Left cardiac atrium (tissue), 4 donors: ENCODE measurements around the gene PKIB. TPM values are rescaled to one million over a fixed set of nuclear protein-coding genes. Genes with fewer than 3 reads are reported as not detected.
"Not testable (repeated sequence)": the region's sequence is repeated elsewhere in the genome, so short reads cannot be mapped to it uniquely, and the experiment has no call there.

Source experiments
- ATAC-seq, 2 donors: fragments of 200-7000 bp; cut with Tn5 transposase; one replicate each; pipeline ENCODE4 v1.9.1; 2020; ENCODE audit warnings: mild to moderate bottlenecking in 2 of 2, moderate library complexity in 2 of 2
- DNase-seq: peaks from one replicate; pipeline ENCODE4 v3.0.0-alpha.2; 2020
- intact Hi-C, 2 donors: fragments of 100-400 bp; cut with DNase I; formaldehyde crosslinking; loops; one replicate each; pipeline versions ENCODE4 v1.14.1 to v1.15.1; 2022 to 2023
- long read RNA-seq: library from polyadenylated mRNA; unstranded; transcript quantifications from one replicate; pipeline ENCODE4 v2.0.0, GENCODE V29; 2021
- total RNA-seq, 2 donors: library from RNA; stranded (reverse); fragmentation: NEBNext Ultra II Directional; extraction: Animal tissue kit (Norgen Biotek cat#: 25700); gene quantifications; one replicate each; pipeline ENCODE4 v1.2.1, GENCODE V29; 2021
- donor health status: DM: no; HTN: yes; CAD: no.
- donor health status: DM: no; HTN: yes; CAD: no; lungs with severe emphysema.
- donor health status: DM: yes; HTN: yes; CAD: no.
- donor health status: Dilated cardiomyopathy.

The PKIB gene, protein sequence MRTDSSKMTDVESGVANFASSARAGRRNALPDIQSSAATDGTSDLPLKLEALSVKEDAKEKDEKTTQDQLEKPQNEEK
- 1 to 10 TPM in 1 of 2 donors, not detected in 1; 1.0 TPM for total RNA-seq
- long read RNA-seq, partial matches to known transcripts = 0 of 1 reads
- long read RNA-seq, other reads (novel, unspliced or antisense) = 1 of 1 reads

DNA sequence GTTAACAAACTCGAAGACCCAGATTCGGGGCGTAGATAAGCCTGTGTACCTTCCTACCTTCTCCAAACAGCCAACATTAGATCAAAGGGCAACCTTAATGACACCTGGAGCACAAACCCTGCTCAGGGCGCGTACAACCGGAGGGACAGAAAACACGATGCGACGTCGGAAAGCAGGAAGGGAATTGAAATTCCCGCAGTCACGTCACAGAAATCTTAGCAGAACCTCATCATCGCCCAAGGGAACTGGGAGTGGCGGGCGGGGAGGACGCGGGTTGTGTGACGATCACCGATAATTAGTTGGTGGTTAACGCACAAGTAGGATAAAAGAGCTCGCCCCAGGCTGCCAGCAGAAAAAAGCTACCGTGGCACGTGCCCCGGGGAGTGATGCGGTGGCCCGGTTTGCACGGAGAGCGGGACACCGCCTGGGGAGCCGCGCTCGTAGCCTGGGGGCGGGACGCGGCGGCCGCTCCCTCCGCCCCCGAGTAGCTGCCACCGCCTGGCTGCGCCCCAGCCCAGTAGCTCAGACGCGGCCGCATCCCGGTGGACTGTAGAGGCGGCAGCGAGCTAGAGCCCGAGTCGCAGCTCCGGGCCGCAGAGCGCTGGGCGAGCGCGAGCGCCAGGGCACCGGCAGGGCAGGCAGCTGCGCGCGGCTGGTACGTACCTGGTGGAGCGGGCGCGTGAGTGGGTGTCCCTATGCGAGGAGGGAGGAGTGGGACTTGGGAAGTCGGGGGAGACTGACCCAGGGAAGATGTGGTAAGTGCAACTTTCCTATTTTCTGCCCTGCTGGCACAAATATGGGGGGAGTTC lies at the start of gene PKIB:
Gene PKIB, plus strand, starts transcription at position 525 of the 809 bp plus-strand sequence. CDS start 107,390 bp downstream, outside the sequence.
- DNase-seq = peak; percentile 76
- intact Hi-C loops = no loop called here
- peak; percentile 95 to 99 for ATAC-seq

DNA sequence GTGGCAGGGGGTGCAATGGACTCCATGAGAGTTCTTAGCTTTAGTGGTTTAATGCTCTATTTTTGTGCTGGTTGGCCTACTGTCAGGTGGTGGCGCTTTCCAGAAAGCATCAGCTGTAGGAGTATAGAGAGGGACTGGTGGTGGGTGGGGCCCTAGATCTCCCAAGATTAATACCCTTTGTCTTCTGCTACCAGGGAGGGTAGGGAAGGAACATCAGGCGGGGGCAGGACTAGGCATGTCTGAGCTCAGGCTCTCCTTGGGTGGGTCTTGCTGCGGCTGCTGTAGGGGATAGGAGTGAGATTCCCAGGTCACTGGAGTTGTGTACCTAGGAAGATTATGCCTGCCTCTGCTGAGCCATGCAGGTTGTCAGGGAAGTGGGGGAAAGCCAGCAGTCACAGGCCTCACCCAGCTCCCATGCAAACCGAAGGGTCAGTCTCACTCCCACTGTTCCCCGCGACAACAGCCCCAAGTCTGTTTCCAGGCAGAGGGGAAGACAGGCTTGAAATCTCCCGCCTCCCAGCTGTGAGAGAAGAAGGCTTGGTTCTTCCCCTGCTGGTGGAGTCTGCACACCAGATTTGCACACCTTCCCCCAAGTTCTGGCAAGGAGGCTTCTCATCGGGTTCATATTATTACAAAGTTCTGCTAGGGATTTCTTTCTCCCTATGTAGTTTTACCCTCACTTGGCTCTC lies 46.7 kb upstream of the PKIB start:
- DNase-seq (no peak), ATAC-seq (no peak)
- intact Hi-C loops = no loop called here

DNA sequence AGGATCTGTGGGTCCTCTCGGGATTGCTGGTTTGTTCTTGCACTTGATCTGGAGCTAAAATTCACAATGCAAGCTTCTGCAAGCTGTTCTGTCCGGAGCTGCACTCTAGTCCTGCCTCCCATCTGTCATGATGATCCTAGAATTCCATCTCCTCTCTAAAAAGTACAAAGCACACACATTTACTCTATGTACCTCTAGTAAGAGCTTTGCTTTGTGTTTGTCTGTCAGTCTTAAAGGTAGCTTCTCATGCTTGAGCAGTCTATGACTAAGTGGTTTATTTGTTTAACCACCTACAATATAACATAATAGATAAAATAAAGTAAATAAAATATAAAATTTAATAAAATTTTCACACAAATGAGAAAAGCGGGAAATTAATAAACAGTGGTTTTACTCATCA lies 46.0 kb upstream of the PKIB start:
- no peak for DNase-seq
- ATAC-seq = no peak
- intact Hi-C loops = no loop called here

DNA sequence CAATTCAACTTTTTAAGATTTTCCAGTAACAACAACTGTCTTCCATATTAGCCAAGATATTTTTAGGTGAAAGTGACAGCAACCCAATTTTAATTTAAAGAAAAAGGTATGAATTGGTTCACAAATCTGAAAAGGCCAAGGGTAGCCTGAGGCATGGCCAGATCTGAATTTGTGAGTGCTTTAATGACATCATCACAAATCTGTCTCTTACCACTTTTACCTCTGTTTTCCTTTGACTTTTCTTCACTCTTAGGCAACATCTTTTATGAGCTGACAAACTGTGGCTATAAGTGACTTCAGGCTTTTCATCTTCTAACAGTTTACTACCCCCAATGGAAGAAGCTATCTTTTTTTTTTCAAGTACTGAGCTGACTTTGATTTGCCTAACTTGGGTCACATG lies 44.5 kb upstream of the PKIB start:
- ATAC-seq = no peak
- DNase-seq = no peak

DNA sequence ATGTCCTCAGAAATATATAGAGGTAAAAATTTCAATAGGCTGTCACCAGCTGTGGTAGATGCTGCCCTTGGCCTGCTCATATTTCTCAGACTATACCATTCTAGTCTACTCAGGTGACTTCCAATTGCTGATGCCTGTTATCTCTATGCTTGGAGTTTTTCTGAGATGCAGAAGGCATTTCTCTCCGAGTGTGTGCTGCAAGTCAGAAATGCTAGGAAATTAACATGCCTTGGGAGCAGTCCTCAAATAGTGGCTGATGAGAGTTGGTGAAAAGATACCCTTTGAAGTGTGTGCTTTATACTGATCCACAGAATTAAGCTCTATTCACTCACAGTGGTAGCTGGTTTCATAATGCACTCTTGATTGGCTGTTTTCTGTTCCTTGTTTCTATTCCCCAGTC lies 43.2 kb upstream of the PKIB start:
- no peak for DNase-seq
- intact Hi-C loops = no loop called here
- ATAC-seq = no peak

More for the DNA sequence above, 44.5 kb upstream of the PKIB start:
- intact Hi-C loops = no loop called here

DNA sequence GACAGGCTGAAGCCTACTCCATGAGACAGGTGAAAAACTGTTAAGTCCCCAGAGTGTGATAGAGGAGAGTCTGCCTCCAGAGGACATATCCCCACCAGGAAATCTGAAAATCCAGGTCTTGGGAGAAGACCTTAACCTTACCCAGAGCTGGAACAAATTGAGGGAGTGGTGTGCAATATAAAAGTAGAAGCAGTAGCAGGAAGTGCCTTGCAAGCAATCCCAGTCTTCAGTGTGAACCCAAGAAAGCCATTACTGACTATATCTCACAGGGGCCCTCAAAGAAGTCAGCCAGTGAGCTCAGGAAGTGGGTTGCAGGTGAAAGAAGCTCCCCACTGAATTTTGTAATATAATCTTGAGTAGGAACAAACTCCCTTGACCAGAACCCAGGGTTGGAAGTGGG lies 41.9 kb upstream of the PKIB start:
- intact Hi-C loops = no loop called here
- ATAC-seq (no peak), DNase-seq (no peak)

DNA sequence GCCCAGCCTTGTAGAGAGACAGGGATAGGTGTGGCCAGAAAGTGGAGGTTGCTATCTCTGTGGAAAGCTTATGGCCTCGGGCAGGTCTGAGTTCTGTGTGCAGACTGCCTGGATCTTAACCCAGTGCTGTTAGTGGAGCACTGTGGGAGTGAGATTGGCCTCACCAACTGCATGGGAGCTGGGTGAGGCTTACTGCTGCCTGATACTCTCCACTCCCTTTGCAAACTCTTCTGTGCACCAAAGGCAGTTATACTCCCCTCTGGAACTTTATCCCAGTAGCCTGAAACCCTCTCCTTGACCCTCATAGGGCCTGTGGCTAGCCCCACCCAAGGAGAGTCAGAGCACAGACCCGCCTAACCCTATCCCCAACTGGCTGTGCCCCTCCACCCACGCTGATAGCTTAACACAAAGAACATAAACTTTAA lies 41.4 kb upstream of the PKIB start:
- ATAC-seq (no peak), DNase-seq (no peak)
- intact Hi-C loops = no loop called here

DNA sequence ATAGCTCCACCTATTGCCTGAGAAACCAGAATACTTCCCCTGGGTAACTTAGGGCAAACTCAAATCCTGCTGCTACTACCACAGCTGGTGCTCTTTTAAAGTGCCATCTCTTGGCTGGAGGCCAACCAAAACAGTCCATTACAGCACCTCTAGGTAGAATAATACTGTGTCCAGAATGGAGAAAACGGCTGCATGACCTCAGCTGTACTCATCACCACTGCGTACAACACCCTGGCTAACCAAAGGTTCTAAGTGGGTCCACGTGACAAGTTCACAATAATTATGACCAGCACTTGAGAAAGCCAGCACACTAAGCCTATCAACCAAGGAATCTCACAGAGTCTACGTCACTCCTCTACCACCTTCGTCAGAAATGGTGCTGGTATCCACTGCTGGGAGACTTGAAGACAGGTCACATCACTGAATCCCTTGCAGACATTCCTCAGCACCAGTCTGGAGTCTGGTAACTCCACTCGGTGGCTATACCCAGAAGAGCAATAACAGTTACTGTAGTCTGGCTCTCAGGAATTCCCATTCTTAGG lies 40.9 kb upstream of the PKIB start:
- DNase-seq (no peak), ATAC-seq (no peak)
- intact Hi-C loops = no loop called here

DNA sequence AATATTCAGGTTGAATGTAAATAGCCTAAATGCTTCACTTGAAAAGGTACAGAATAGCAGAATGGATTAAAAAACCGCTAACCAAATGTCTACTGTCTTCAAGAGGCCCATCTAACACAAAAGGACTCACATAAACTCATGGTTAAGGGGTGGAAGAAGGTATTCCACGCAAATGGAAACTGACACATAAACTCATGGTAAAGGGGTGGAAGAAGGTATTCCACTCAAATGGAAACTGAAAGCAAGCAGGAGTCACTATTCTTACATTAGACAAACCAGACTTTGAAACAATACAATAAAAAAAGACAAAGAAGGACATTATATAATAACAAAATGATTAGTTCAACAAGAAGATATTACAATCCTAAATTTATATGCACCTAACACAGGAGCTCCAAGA lies 38.3 kb upstream of the PKIB start:
- intact Hi-C loops = no loop called here
- DNase-seq (no peak), ATAC-seq (no peak)

DNA sequence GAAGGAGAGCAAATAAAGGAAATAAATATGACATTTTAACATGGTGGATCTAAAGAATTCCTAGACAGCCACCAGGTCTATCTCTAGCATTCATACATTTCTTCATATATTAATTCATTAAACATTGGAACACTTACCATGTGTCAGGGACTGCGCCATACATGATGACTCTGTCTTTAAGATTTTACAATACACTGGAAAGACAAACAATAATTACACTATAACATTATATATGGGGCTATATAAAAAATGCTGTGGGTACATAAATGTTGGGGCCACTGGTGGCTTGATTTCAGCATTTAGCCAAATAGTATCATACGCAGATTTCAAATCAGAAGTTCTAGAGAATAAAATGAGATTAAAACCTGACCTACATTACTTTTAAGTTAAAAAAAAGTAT lies 33.3 kb upstream of the PKIB start:
- intact Hi-C loops = no loop called here

DNA sequence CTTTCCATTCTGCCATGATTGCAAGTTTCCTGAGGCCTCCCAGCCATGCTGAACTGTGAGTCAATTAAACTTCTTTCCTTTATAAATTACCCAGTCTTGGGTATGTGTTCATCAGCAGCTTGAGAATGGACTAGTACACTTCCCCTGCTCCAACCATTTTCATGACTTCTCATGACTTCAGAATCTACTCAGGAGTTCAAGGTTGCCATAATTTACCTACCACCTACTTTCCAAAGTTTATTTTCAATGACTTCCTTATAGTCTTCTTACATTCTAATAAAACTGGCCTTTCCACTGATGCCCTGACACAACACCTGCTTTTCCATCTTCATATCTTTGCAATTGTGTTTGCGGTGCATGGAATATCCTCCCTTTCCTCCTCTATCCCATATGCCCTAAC lies 31.2 kb upstream of the PKIB start:
- ATAC-seq (no peak), DNase-seq (no peak)
- intact Hi-C loops = no loop called here

More for the DNA sequence above, 33.3 kb upstream of the PKIB start:
- ATAC-seq = no peak
- no peak for DNase-seq

DNA sequence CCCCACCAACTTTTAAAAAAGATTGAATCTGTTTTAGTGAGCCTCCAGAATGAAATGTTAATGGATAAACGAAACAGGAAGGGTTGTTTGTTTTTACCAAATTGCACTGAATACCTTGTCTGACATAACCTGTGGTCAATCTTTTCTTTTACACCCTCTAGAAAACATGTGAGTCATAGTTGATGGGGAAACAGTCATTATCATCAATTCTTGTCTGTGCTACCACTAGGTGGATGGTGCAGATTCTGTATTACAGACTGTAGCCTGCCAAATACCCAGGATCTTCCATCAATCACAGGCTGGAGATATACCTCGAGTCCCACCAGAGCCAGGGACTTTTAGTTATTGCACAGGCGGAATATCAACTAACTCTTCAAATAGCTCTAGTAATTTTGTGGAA lies 29.5 kb upstream of the PKIB start:
- ATAC-seq = no peak
- intact Hi-C loops = no loop called here

DNA sequence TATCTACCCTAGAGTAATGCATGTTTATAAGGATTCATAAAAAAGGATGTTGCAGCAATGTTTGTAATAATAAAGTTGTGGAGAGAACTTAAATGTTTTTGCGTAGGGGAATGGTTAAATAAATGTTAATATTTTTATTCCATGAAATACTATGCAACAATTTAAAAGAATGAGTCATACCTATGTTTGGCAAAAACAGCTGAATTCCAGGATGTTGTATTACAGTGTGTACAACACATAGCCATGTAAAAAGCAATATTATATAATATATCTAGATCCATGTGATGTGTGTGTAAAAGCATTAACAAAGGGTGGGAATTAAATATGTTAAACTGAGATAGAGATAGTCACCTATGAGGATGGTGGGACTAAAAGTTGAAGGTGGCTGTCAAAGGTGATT lies 21.1 kb upstream of the PKIB start:
- intact Hi-C loops = no loop called here
- DNase-seq = no peak
- ATAC-seq = no peak

More for the DNA sequence above, 29.5 kb upstream of the PKIB start:
- DNase-seq = no peak

DNA sequence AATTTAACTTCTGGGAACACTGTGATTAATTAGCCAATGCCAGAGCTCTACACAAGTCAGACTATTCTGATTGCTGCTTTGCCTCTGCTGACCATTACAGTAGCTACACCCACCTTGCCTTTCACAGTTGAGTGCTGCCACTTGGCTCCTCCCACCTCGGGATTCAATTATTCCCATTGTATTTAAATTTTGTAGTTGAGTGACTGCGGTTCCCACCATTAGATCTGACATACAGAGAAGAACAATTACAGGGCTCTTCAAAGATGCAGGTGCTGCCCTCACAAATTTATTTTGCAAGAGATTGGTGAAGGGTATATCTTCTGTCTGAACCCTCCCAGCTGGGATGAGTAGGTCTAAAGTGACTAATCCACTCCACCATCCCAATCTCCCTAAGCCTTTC lies 11.9 kb upstream of the PKIB start:
- ATAC-seq = not testable (repeated sequence)

DNA sequence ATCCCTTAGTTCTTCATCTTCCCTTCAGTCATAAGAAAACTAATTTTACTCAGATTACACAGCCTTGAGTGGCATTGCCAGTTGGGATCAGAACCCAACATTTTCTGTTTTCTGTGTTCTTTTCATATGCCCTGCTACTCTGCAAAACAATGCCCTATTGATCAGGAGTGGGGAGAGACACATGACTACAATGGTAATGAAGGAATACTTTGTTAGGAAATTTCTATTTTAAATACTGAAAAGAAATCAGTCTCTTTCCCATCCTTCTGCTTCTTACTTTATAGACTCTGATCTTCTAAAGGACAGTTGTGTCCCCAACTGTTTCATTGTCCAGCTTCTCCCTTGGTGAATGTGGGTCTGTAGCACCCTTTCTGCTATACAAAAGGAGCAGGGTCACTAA lies 5.5 kb upstream of the PKIB start:
- ATAC-seq = no peak
- intact Hi-C loops = no loop called here
- no peak for DNase-seq

More for the DNA sequence above, 11.9 kb upstream of the PKIB start:
- DNase-seq, intact Hi-C loops: not testable (repeated sequence)

DNA sequence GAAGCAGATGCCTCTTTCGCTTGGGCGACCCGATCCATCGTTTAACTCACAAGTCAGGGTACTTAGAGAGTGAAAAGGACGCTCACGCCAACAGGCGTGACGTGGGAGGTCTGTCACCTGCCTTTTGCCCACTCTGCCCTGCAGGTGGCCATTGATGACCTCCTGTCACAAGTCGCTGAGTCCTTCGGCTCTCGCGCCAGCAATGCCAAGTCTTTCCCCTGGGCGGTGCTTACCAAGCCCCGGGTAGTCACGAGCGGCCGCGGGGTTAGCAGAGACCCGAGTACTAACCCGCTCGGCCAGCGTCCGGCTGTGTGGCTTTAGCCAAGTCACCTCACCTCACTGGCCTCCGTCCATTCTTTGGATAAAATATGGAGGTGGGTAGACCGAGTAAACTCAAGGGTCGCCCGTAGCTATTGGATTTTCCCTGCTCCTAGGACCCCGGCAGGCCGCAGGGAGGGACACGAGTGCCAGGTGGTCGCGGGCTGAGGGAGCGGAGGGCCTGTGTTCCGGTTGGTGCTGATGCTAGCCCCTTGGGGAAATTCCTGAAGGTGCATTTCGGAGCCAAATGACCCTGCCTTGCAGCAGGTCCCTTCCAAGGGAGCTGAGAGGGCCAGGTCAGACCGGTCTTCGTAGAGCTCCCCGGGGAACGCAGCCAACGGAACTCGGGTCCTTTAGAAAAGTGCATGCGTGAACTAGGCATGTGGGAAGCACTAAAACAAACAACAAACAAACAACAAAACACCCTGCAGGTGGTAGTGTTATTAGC lies 668 bp downstream of the PKIB start:
- peak; percentile 38 for DNase-seq
- intact Hi-C loops = no loop called here
- ATAC-seq = peak; percentile 54 to 79

DNA sequence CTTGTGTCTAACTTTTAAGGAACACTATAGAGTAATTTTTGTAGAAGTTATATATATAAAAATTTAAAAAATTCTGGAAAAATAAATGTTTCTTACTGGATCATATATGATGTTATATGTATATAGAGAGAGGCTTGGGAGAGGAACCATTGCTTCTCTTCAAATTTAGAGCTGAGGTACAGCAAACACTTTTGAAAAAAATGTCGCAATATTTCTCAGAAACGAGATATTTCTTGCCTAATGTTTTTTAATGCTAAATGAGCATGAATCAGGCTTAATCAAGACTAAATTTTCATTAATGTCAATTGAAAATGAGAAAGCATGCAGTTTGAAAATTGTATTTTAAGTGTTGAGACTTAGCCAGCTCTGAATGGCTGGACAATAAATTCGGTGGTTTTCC lies 2.6 kb downstream of the PKIB start:
- no peak for DNase-seq
- intact Hi-C loops = no loop called here
- no peak for ATAC-seq

DNA sequence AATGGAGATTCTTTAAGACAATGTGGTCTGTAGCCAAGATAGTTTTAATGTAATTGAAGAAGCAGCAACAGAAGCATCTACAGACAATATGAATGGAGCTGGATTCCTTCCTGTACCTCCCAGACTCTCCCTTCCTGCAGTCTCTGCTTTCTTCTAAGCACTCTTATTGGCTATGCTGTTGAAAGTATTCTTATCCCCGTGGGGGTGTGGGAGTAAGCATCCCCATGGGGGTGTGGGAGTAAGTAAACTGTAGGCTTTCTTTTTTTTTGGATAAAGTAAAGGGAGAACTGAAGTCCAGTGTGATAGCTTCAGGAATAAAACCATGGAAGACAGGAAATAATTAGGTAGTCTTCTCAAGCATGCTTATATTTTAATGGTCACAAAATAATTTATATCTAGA lies 4.1 kb downstream of the PKIB start:
- ATAC-seq = no peak
- DNase-seq = no peak
- intact Hi-C loops = no loop called here

DNA sequence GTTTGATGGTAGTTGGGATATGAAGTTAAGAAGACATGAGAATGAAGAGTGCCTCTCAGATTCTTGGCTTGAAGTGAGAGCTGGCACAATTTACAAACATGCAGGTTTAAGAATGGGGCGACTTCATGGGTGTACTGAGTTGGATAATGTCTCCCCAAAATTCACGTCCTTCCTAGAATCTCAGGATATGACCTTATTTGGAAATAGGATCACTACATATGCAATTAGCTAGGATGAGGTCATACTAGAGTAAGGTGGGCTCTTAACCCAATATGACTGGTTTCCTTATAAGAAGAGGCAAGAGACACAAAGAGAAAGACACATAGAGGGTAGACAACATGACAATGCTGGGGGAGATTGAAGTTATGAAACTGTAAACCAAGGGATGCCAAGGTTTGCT lies 5.2 kb downstream of the PKIB start:
- intact Hi-C loops = no loop called here
- ATAC-seq = no peak

More for the DNA sequence above, 5.2 kb downstream of the PKIB start:
- DNase-seq = no peak
